ENCODE data around the gene SORL1.

Gene SORL1

GRCh38 chr11:121417055-121417551, 35.0 kb upstream of the SORL1 start:
- H3K4me1 ChIP-seq (ENCODE audit: control insufficient read depth, low read depth, low read length) = peaks cover 3% of the 10 kb centered on the region
- H3K4me3 ChIP-seq (ENCODE audit: low read length) = no peak overlapping the region
- no peaks in the 10 kb centered on the region for H3K27me3 ChIP-seq (ENCODE audit: control insufficient read depth, insufficient read depth, low read length)
- H3K9me3 ChIP-seq (ENCODE audit: control insufficient read depth, low read depth, low read length) = no peaks in the 10 kb centered on the region
- H3K9ac ChIP-seq (ENCODE audit: low read length) = no peak overlapping the region
- H3K27ac ChIP-seq (ENCODE audit: low read length) = no peak overlapping the region
- H3K36me3 ChIP-seq (ENCODE audit: control insufficient read depth, low read depth, low read length) = no peaks in the 10 kb centered on the region

GRCh38 chr11:121417607-121418006, 34.5 kb upstream of the SORL1 start:
- no peaks in the 10 kb centered on the region for H3K9me3 ChIP-seq (ENCODE audit: control insufficient read depth, low read depth, low read length)
- H3K27ac ChIP-seq (ENCODE audit: low read length) = no peak overlapping the region
- H3K4me3 ChIP-seq (ENCODE audit: low read length) = no peak overlapping the region
- H3K27me3 ChIP-seq (ENCODE audit: control insufficient read depth, insufficient read depth, low read length) = no peaks in the 10 kb centered on the region
- no peak overlapping the region for H3K9ac ChIP-seq (ENCODE audit: low read length)
- H3K4me1 ChIP-seq (ENCODE audit: control insufficient read depth, low read depth, low read length) = peaks cover 3% of the 10 kb centered on the region
- H3K36me3 ChIP-seq (ENCODE audit: control insufficient read depth, low read depth, low read length) = no peaks in the 10 kb centered on the region

- H3K27ac ChIP-seq (ENCODE audit: low read length) = no peak overlapping the region
Observed at GRCh38 chr11:121418625-121419114, 33.4 kb upstream of the SORL1 start.

GRCh38 chr11:121419836-121420235, 32.3 kb upstream of the SORL1 start:
- H3K36me3 ChIP-seq (ENCODE audit: control insufficient read depth, low read depth, low read length) = no peaks in the 10 kb centered on the region
- H3K4me1 ChIP-seq (ENCODE audit: control insufficient read depth, low read depth, low read length) = peaks cover 3% of the 10 kb centered on the region
- no peak overlapping the region for H3K27ac ChIP-seq (ENCODE audit: low read length)
- H3K27me3 ChIP-seq (ENCODE audit: control insufficient read depth, insufficient read depth, low read length) = no peaks in the 10 kb centered on the region
- H3K4me3 ChIP-seq (ENCODE audit: low read length) = no peak overlapping the region
- H3K9me3 ChIP-seq (ENCODE audit: control insufficient read depth, low read depth, low read length) = no peaks in the 10 kb centered on the region
- H3K9ac ChIP-seq (ENCODE audit: low read length) = no peak overlapping the region

More at GRCh38 chr11:121418625-121419114, 33.4 kb upstream of the SORL1 start:
- no peaks in the 10 kb centered on the region for H3K9me3 ChIP-seq (ENCODE audit: control insufficient read depth, low read depth, low read length)
- no peak overlapping the region for H3K4me3 ChIP-seq (ENCODE audit: low read length)
- no peak overlapping the region for H3K9ac ChIP-seq (ENCODE audit: low read length)
- H3K36me3 ChIP-seq (ENCODE audit: control insufficient read depth, low read depth, low read length) = no peaks in the 10 kb centered on the region
- peaks cover 3% of the 10 kb centered on the region for H3K4me1 ChIP-seq (ENCODE audit: control insufficient read depth, low read depth, low read length)
- no peaks in the 10 kb centered on the region for H3K27me3 ChIP-seq (ENCODE audit: control insufficient read depth, insufficient read depth, low read length)

- no peaks in the 10 kb centered on the region for H3K36me3 ChIP-seq (ENCODE audit: control insufficient read depth, low read depth, low read length)
- no peak overlapping the region for H3K27ac ChIP-seq (ENCODE audit: low read length)
- peaks cover 3% of the 10 kb centered on the region for H3K4me1 ChIP-seq (ENCODE audit: control insufficient read depth, low read depth, low read length)
- no peak overlapping the region for H3K4me3 ChIP-seq (ENCODE audit: low read length)
- H3K9me3 ChIP-seq (ENCODE audit: control insufficient read depth, low read depth, low read length) = no peaks in the 10 kb centered on the region
- no peak overlapping the region for H3K9ac ChIP-seq (ENCODE audit: low read length)
- no peaks in the 10 kb centered on the region for H3K27me3 ChIP-seq (ENCODE audit: control insufficient read depth, insufficient read depth, low read length)
Observed at GRCh38 chr11:121420398-121420797, 31.7 kb upstream of the SORL1 start.

GRCh38 chr11:121421149-121421901, 30.8 kb upstream of the SORL1 start:
- Histone ChIP-seq H3K4me3 (ENCODE audit: low read length) (no peak overlapping the region), H3K9ac (ENCODE audit: low read length) (no peak overlapping the region), H3K9me3 (ENCODE audit: control insufficient read depth, low read depth, low read length) (no peaks in the 10 kb centered on the region), H3K27me3 (ENCODE audit: control insufficient read depth, insufficient read depth, low read length) (peaks cover 3% of the 10 kb centered on the region), H3K4me1 (ENCODE audit: control insufficient read depth, low read depth, low read length) (peaks cover 3% of the 10 kb centered on the region), H3K27ac (ENCODE audit: low read length) (no peak overlapping the region), H3K36me3 (ENCODE audit: control insufficient read depth, low read depth, low read length) (no peaks in the 10 kb centered on the region)

- no peak overlapping the region for H3K4me3 ChIP-seq (ENCODE audit: low read length)
- no peaks in the 10 kb centered on the region for H3K36me3 ChIP-seq (ENCODE audit: control insufficient read depth, low read depth, low read length)
- H3K4me1 ChIP-seq (ENCODE audit: control insufficient read depth, low read depth, low read length) = peaks cover 8% of the 10 kb centered on the region
- H3K27ac ChIP-seq (ENCODE audit: low read length) = no peak overlapping the region
- no peaks in the 10 kb centered on the region for H3K9me3 ChIP-seq (ENCODE audit: control insufficient read depth, low read depth, low read length)
- peaks cover 10% of the 10 kb centered on the region for H3K27me3 ChIP-seq (ENCODE audit: control insufficient read depth, insufficient read depth, low read length)
- no peak overlapping the region for H3K9ac ChIP-seq (ENCODE audit: low read length)
Observed at GRCh38 chr11:121422675-121423074, 29.4 kb upstream of the SORL1 start.

GRCh38 chr11:121425828-121426227, 26.3 kb upstream of the SORL1 start:
- Histone ChIP-seq H3K27ac (ENCODE audit: low read length) (no peak overlapping the region), H3K9ac (ENCODE audit: low read length) (no peak overlapping the region), H3K4me1 (ENCODE audit: control insufficient read depth, low read depth, low read length) (peaks cover 5% of the 10 kb centered on the region), H3K36me3 (ENCODE audit: control insufficient read depth, low read depth, low read length) (no peaks in the 10 kb centered on the region), H3K9me3 (ENCODE audit: control insufficient read depth, low read depth, low read length) (no peaks in the 10 kb centered on the region), H3K4me3 (ENCODE audit: low read length) (no peak overlapping the region), H3K27me3 (ENCODE audit: control insufficient read depth, insufficient read depth, low read length) (peaks cover 20% of the 10 kb centered on the region)

GRCh38 chr11:121426476-121427399, 25.4 kb upstream of the SORL1 start:
- H3K36me3 ChIP-seq (ENCODE audit: control insufficient read depth, low read depth, low read length) = no peaks in the 10 kb centered on the region
- H3K27ac ChIP-seq (ENCODE audit: low read length) = no peak overlapping the region
- H3K4me3 ChIP-seq (ENCODE audit: low read length) = peak overlapping the region; percentile 45
- H3K9me3 ChIP-seq (ENCODE audit: control insufficient read depth, low read depth, low read length) = no peaks in the 10 kb centered on the region
- peaks cover 5% of the 10 kb centered on the region for H3K4me1 ChIP-seq (ENCODE audit: control insufficient read depth, low read depth, low read length)
- H3K9ac ChIP-seq (ENCODE audit: low read length) = no peak overlapping the region
- H3K27me3 ChIP-seq (ENCODE audit: control insufficient read depth, insufficient read depth, low read length) = peaks cover 20% of the 10 kb centered on the region

GRCh38 chr11:121427400-121427744, 24.7 kb upstream of the SORL1 start:
- Histone ChIP-seq H3K9me3 (ENCODE audit: control insufficient read depth, low read depth, low read length) (no peaks in the 10 kb centered on the region), H3K27me3 (ENCODE audit: control insufficient read depth, insufficient read depth, low read length) (peaks cover 20% of the 10 kb centered on the region), H3K4me3 (ENCODE audit: low read length) (peak overlapping the region; percentile 45), H3K27ac (ENCODE audit: low read length) (no peak overlapping the region), H3K9ac (ENCODE audit: low read length) (no peak overlapping the region), H3K4me1 (ENCODE audit: control insufficient read depth, low read depth, low read length) (peaks cover 5% of the 10 kb centered on the region), H3K36me3 (ENCODE audit: control insufficient read depth, low read depth, low read length) (no peaks in the 10 kb centered on the region)

- Histone ChIP-seq H3K4me3 (ENCODE audit: low read length) (no peak overlapping the region), H3K9me3 (ENCODE audit: control insufficient read depth, low read depth, low read length) (no peaks in the 10 kb centered on the region), H3K27me3 (ENCODE audit: control insufficient read depth, insufficient read depth, low read length) (peaks cover 20% of the 10 kb centered on the region), H3K36me3 (ENCODE audit: control insufficient read depth, low read depth, low read length) (no peaks in the 10 kb centered on the region), H3K27ac (ENCODE audit: low read length) (no peak overlapping the region), H3K9ac (ENCODE audit: low read length) (no peak overlapping the region), H3K4me1 (ENCODE audit: control insufficient read depth, low read depth, low read length) (peaks cover 5% of the 10 kb centered on the region)
Observed at GRCh38 chr11:121429556-121429955, 22.6 kb upstream of the SORL1 start.
